GM12801 (cell line): ENCODE measurements around the gene PWWP2B.

Experiments used
- CTCF ChIP-seq: IDR thresholded peaks from one replicate; pipeline ENCODE4 v1.5.1; 2011; ENCODE audit warnings: control low read depth; ENCODE audit not compliant: insufficient read length; ENCODE audit errors: extremely low read depth

The PWWP2B gene

GRCh38 chr10:132400041-132400546 is 3.1 kb downstream of the PWWP2B start:
- TF ChIP-seq CTCF, result no peak

- no peak for TF ChIP-seq CTCF
These were observed 3.6 kb downstream of the PWWP2B start for GRCh38 chr10:132400547-132401151.

GRCh38 chr10:132401401-132402118 is 4.6 kb downstream of the PWWP2B start:
- TF ChIP-seq CTCF, result no peak

GRCh38 chr10:132402781-132403241 is 5.8 kb downstream of the PWWP2B start:
- TF ChIP-seq CTCF, result no peak

GRCh38 chr10:132403511-132404168 is 6.6 kb downstream of the PWWP2B start:
- no peak for TF ChIP-seq CTCF

GRCh38 chr10:132404169-132404880 is 7.3 kb downstream of the PWWP2B start:
- TF ChIP-seq CTCF, result no peak
